Uterus (tissue), 4 donors: ENCODE data around the gene ANAPC13. TPM values are rescaled to one million over a fixed set of nuclear protein-coding genes. Genes with fewer than 3 reads are reported as not detected.

Source experiments
- DNase-seq, 2 donors: peaks; one replicate each; pipeline ENCODE4 v3.0.0-alpha.2; 2019 to 2020
- H3K27ac ChIP-seq, 2 donors: fragments of 200-600 bp; sonication (generic); 1 replicate in 1 of 2; 2 replicates in 1 of 2; pipeline ENCODE4 v1.5.1; 2016 to 2018
- H3K27me3 ChIP-seq, 2 donors: fragments of 200-600 bp; sonication (generic); one replicate each; pipeline ENCODE4 v1.5.1; 2018 to 2019; ENCODE audit warnings: control low read depth in 1 of 2
- H3K36me3 ChIP-seq, 2 donors: fragments of 200-600 bp; sonication (generic); one replicate each; pipeline ENCODE4 v1.5.1; 2019; ENCODE audit warnings: control low read depth in 1 of 2
- H3K4me1 ChIP-seq, 2 donors: fragments of 200-600 bp; sonication (generic); one replicate each; pipeline ENCODE4 v1.5.1; 2018 to 2019; ENCODE audit warnings: control low read depth in 1 of 2
- H3K4me3 ChIP-seq, 2 donors: fragments of 200-600 bp; sonication (generic); 1 replicate in 1 of 2; 2 replicates in 1 of 2; pipeline ENCODE4 v1.5.1; 2018 to 2019; ENCODE audit warnings: mild to moderate bottlenecking in 1 of 2
- H3K9me3 ChIP-seq, 2 donors: fragments of 200-600 bp; sonication (generic); one replicate each; pipeline ENCODE4 v1.5.1; 2019; ENCODE audit warnings: control low read depth in 1 of 2
- POLR2A ChIP-seq, 2 donors: fragments of 450-650 bp; IDR thresholded peaks; one replicate each; pipeline ENCODE4 v1.6.1; 2016; ENCODE audit warnings: antibody characterized with exemption in 2 of 2, mild to moderate bottlenecking in 1 of 2, moderate library complexity in 1 of 2
- intact Hi-C: fragments of 100-400 bp; cut with DNase I; formaldehyde crosslinking; loops from one replicate; pipeline ENCODE4 v1.15.1; 2023; ENCODE audit warnings: low total_unique reads
- total RNA-seq, 4 donors: library from RNA; depleted of rRNA in 3 of 4; stranded (reverse); fragments of >200 nt in 3 of 4; gene quantifications; one replicate each; pipeline versions ENCODE4 v1.1.0 to v1.2.4, GENCODE V29; 2014 to 2023
- TF ChIP-seq, protein P1 (sequence below), 4 experiments: fragments of 200-600 bp in 2 of 4; fragments of 450-650 bp in 2 of 4; sonication (generic) in 2 of 4; IDR thresholded peaks; one replicate each; pipeline ENCODE4 v1.5.1; 2016 to 2019; ENCODE audit warnings: antibody characterized with exemption in 4 of 4, mild to moderate bottlenecking in 2 of 4, moderate library complexity in 1 of 4
- donor health status: DM: yes; HTN: yes; CAD: no.

Gene ANAPC13
- total RNA-seq, 4 donors from 2014 or later: 17.6 to 64.8 (median 51.7) TPM

DNA sequence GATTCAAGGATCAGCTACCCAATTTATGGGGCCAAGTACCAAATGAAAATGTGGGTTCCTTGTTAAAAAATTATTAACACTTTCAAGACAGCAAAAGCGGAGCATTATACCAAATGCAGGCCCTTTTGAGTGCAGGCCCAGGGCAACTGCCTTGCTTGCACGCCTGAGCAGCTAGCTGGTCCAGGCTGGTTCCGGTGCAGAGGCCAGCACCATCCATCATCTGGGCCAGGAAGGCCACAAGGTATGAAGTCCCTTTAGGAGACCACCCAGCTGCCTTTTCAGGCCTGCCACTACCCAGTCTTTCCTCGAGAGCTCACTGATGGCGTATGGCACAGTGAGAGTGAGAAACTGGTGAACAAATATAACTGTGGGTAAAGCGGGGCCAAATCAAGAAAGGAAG lies 13.0 kb downstream of the ANAPC13 start:
- H3K27me3 ChIP-seq: no peaks in the 10 kb centered on the region
- H3K27ac ChIP-seq: no peak overlapping the region
- intact Hi-C loops: loop anchor here (2.0 to 10.0 kb wide), 2 partner anchors 164 to 268 kb away; no protein-coding TSS in a partner anchor
- H3K9me3 ChIP-seq: no peaks in the 10 kb centered on the region
- no peak overlapping the region for H3K4me3 ChIP-seq
- no peak for TF ChIP-seq POLR2A (IDR thresholded peaks at IDR 0.05)
- TF ChIP-seq, protein P1, sequence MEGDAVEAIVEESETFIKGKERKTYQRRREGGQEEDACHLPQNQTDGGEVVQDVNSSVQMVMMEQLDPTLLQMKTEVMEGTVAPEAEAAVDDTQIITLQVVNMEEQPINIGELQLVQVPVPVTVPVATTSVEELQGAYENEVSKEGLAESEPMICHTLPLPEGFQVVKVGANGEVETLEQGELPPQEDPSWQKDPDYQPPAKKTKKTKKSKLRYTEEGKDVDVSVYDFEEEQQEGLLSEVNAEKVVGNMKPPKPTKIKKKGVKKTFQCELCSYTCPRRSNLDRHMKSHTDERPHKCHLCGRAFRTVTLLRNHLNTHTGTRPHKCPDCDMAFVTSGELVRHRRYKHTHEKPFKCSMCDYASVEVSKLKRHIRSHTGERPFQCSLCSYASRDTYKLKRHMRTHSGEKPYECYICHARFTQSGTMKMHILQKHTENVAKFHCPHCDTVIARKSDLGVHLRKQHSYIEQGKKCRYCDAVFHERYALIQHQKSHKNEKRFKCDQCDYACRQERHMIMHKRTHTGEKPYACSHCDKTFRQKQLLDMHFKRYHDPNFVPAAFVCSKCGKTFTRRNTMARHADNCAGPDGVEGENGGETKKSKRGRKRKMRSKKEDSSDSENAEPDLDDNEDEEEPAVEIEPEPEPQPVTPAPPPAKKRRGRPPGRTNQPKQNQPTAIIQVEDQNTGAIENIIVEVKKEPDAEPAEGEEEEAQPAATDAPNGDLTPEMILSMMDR (IDR thresholded peaks at IDR 0.05): no peak
- DNase-seq: no peak
- no peaks in the 10 kb centered on the region for H3K36me3 ChIP-seq
- no peaks in the 10 kb centered on the region for H3K4me1 ChIP-seq

DNA sequence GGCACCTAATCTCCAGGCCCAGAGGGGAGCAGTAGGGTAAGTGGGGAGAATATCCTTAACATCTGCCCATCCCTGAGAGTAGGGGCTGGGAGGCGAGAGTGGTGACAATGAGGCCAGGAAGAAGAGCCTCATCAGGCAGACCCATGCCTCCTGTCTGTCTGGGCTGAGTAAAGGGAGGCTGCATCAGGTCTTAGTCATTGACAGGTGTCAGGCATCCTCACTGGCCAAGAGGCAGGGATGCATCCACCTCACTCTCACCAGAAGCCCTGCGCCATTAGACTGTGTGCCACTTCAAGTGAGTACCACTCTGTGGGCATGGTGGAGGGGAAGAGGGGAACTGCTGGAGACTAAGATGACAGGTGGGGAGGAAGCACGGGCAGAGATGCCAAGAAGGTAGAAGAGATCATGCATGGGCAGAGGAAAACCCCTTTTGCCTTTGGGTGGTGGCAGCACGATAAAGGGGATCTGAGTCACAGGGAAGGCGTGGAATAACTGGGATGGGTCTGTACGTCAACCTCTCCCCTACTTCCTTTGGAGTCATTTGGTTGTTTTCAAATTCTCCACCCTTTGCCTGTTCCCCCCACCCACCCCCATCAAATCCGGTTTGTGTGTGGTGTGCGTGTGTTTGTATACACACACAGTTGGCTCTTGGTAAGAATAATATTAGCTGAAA lies 14.1 kb downstream of the ANAPC13 start:
- no peaks in the 10 kb centered on the region for H3K4me1 ChIP-seq
- no peak overlapping the region for H3K27ac ChIP-seq
- intact Hi-C loops: loop anchor here (2.0 to 10.0 kb wide), 2 partner anchors 163 to 267 kb away; no protein-coding TSS in a partner anchor
- TF ChIP-seq, protein P1 (IDR thresholded peaks at IDR 0.05): no peak
- no peak for TF ChIP-seq POLR2A (IDR thresholded peaks at IDR 0.05)
- H3K9me3 ChIP-seq: no peaks in the 10 kb centered on the region
- DNase-seq: no peak
- H3K27me3 ChIP-seq: no peaks in the 10 kb centered on the region
- H3K4me3 ChIP-seq: no peak overlapping the region
- no peaks in the 10 kb centered on the region for H3K36me3 ChIP-seq

DNA sequence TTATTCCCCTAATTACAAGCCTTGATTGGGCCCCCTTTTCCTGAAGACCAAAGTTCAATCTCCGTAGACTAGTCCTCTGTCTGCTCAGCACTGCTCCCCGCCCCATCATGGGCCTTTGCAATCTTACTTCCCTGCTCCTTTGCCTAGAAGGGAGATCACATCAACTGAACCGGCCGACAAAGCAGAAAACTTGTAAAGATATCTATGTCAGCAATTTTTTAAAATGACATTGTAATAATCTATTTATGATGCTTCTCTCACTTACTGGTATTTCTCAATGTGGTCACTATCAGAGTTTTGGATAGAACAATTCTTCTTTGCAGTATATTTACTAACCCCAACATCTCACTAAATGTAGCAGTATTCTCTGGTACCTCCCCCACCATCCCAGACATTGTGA lies 17.3 kb downstream of the ANAPC13 start:
- Histone ChIP-seq H3K27ac (no peak overlapping the region), H3K4me1 (peaks cover 6 to 11% of the 10 kb centered on the region in 2 donors), H3K27me3 (no peaks in the 10 kb centered on the region), H3K9me3 (no peaks in the 10 kb centered on the region), H3K36me3 (no peaks in the 10 kb centered on the region), H3K4me3 (no peak overlapping the region)
- intact Hi-C loops: no loop called here
- TF ChIP-seq, protein P1 (IDR thresholded peaks at IDR 0.05): no peak
- no peak for TF ChIP-seq POLR2A (IDR thresholded peaks at IDR 0.05)
- DNase-seq: no peak

DNA sequence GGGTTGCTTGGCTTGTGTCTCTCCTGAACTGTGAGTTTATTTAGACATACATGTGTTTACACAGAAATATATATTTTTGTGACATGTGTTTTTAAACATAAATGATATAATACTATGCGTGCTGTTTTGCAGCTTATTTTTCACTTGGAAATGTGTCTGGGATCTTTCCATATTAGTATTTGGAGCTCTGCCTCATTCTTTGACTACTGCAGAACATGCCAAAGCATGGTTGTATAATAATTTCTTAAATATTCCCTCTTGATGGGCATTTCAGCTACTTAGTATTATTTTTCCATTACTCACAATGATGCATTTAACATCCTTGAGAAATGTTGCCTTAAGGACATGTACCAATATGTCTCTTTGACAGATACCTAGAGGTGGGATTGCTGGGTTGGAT lies 19.5 kb downstream of the ANAPC13 start:
- DNase-seq: no peak
- Histone ChIP-seq H3K27ac (peak overlapping the region in 1 of 2 donors; percentile 85), H3K27me3 (no peaks in the 10 kb centered on the region), H3K9me3 (no peaks in the 10 kb centered on the region), H3K4me3 (no peak overlapping the region), H3K4me1 (peaks cover 16 to 22% of the 10 kb centered on the region in 2 donors), H3K36me3 (no peaks in the 10 kb centered on the region)
- TF ChIP-seq, protein P1 (IDR thresholded peaks at IDR 0.05): no peak
- no peak for TF ChIP-seq POLR2A (IDR thresholded peaks at IDR 0.05)
- intact Hi-C loops: no loop called here

DNA sequence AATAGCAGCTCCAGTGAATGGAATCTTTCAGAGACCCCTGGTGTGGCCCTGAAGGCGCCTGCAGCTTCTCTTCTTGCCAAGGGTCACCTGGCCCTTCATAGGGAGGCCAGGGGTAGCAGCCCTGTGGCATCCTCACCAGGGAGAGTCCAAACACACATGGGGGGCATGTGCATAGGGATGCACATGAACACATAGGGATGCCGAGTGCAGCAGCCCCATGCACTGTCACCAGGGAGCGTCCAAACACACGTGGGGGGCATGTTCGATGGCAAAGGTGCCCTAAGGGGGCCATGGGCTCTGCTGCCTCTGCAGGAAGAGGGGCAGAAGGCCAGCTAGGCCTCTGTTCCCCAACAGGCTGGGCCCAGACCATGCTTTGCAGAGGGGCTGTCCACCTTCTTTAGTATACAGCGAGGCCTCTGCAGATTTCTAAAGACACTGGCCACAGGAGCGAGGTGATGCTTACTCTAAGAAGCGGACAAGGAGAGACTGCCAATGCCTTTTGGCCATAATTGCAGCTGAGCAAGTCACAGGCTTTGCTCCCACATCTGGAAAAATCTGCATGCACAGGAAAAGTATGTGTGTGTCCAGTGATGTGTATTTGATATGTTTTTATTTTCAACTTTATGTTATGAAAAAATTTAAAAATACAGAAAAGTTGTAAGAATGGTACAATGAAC lies 21.0 kb downstream of the ANAPC13 start:
- peaks cover 19 to 22% of the 10 kb centered on the region in 2 donors for H3K4me1 ChIP-seq
- intact Hi-C loops: loop anchor here (5.0 kb wide), 1 partner anchor 93 kb away; the partner anchor contains the start of gene AMOTL2

More for the DNA sequence above, 21.0 kb downstream of the ANAPC13 start:
- Histone ChIP-seq H3K4me3 (no peak overlapping the region), H3K27ac (peak overlapping the region; percentile 83 to 85), H3K27me3 (no peaks in the 10 kb centered on the region), H3K36me3 (no peaks in the 10 kb centered on the region), H3K9me3 (no peaks in the 10 kb centered on the region)
- TF ChIP-seq, protein P1 (IDR thresholded peaks at IDR 0.05): no peak
- no peak for TF ChIP-seq POLR2A (IDR thresholded peaks at IDR 0.05)
- DNase-seq: no peak
